Transverse colon (tissue), 3 donors: ENCODE results near the gene CMKLR1.

Experiments
- POLR2A ChIP-seq: fragments of 450-650 bp; IDR thresholded peaks from one replicate; pipeline ENCODE4 v1.6.1; 2016; ENCODE audit warnings: antibody characterized with exemption, mild to moderate bottlenecking, moderate library complexity
- TF ChIP-seq, protein P1 (sequence below), 5 experiments: fragments of 200-600 bp in 3 of 5; fragments of 450-650 bp in 2 of 5; sonication (generic) in 3 of 5; IDR thresholded peaks; 1 replicate in 2 of 5; 2 replicates in 3 of 5; pipeline ENCODE4 v1.5.1; 2016 to 2017; ENCODE audit warnings: antibody characterized with exemption in 5 of 5, inconsistent platforms in 3 of 5, mild to moderate bottlenecking in 2 of 5, moderate library complexity in 1 of 5

DNA sequence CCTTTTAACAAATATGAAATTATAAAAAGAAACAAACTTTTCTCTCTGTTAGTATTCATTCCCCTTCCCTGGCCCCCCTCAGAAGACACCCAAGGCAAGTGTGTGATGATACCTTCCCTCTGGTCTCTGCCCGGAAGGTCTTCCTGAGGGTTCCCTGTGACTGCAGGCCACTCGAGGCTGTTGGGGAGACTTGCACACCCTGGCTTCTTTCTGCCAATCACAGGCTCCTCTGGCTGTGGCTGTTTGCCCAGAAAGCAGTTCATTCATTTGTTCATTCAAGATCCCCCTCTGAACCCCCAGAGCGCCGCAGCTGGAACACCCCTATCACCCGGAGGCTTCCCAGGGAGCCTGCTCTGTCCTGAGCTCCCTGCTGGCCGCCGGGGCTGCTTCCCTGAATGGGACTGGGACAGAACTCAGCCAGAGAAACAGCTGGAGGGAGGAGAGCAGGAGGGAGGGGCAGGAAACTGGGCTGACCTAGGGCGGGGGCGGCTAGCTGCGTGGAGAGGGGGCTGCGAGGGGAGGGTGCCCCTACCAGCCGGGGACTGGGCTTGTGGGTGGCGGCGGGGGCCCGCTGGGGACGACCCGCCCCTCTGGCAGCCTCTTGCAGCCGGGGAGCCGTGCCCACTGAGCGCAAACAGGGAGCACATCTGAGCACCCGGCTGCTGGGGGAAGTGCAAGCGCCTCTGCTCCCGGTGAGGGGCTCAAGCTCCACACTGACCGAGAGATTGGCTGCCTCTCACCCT, at the start of gene CMKLR1:
- TF ChIP-seq, protein P1, sequence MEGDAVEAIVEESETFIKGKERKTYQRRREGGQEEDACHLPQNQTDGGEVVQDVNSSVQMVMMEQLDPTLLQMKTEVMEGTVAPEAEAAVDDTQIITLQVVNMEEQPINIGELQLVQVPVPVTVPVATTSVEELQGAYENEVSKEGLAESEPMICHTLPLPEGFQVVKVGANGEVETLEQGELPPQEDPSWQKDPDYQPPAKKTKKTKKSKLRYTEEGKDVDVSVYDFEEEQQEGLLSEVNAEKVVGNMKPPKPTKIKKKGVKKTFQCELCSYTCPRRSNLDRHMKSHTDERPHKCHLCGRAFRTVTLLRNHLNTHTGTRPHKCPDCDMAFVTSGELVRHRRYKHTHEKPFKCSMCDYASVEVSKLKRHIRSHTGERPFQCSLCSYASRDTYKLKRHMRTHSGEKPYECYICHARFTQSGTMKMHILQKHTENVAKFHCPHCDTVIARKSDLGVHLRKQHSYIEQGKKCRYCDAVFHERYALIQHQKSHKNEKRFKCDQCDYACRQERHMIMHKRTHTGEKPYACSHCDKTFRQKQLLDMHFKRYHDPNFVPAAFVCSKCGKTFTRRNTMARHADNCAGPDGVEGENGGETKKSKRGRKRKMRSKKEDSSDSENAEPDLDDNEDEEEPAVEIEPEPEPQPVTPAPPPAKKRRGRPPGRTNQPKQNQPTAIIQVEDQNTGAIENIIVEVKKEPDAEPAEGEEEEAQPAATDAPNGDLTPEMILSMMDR (IDR thresholded peaks at IDR 0.05) = no peak
- TF ChIP-seq POLR2A = peak; percentile 32
